GM21619 (cell line): ENCODE measurements around the gene LTBP3.

Experiments used
- ATAC-seq: cut with Tn5 transposase; IDR thresholded peaks from one replicate; pipeline ENCODE4 v1.9.1; 2021; ENCODE audit not compliant: unreplicated experiment

The LTBP3 gene

DNA sequence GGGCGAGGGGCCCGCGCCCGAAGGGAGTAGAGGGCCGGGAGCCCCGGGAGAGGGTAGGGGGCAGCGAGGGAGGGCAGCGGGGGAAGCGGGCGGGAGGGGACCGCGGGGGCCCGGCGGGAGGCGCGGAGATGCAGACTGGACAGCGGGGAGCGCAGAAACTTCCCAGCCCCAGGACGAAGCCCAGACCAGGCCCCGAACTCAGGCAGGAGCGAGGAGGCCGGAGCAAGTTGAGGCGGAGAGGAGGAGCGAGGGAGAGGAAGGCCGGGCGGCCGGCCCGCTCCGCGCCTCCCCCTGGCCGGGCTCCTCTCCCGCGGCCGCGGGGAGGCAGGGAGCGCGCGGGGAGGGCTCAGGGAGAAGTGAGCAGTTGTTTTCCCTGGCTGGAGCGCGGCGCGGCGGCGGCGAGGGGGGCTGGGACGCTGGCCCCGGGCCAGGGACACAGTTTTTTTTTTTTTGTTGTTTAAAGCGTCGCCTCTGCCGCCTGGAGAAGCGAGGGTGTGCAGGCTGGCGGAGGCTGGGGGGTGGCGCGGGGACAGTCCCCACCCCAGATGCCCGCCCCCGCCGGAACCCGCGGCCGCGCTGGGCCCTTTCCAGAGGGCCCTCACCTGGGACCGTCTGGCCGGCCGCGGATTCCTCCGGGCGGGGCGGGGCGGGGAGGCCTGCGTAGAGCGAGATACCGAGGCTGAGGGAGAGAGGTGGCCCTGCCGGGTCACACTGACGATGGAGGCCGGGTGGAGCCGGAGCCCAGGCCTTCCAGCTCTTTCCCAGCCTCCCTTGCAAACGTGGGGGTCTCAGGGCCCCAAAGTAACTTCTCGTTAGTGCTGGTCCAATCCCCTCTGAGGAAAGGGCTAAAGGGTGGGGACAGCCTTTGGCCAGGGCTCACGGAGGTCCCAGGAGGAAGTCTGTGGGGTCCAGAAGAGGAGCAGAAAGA is at the start of gene LTBP3:
Gene LTBP3 (minus strand): TSS at position 358 of the 928 bp plus-strand sequence. CDS start 400 bp downstream, outside the sequence.
- no peak for ATAC-seq

DNA sequence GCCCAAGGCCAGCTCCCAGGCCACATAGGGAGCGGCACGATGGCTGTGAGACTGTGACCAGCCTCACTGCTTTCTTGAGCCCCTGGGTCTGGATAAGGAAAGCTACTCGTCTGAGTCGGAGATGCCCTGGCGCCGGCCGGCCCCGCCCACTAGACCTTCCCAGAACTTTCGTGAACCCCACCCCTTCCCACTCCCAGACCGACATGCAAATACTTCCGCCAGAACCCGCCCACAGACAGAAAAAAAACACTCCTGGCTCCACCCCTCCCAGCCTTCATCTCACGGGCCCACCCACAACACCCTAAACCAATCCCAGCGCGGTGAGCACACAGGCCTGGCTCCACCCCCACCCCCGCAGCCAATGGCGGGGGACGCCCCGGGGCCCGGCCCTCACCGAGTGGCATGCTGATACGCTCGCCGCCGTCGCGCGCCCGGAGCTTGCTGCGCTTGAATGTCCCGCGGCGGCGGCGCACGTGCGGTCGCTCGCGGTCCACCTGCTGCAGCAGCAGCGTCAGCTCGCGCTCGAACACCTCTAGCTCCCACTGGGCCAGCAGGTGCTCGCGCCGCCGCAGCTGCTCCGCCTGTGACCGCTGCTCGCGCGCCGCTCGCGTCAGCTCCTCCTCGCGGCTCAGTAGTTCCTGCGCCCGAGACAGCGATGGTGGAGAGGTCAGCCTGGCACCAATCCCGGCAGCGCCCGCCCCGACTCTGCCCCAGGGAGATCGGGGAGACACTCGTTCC is 48.9 kb upstream of the LTBP3 start:
- no peak for ATAC-seq

DNA sequence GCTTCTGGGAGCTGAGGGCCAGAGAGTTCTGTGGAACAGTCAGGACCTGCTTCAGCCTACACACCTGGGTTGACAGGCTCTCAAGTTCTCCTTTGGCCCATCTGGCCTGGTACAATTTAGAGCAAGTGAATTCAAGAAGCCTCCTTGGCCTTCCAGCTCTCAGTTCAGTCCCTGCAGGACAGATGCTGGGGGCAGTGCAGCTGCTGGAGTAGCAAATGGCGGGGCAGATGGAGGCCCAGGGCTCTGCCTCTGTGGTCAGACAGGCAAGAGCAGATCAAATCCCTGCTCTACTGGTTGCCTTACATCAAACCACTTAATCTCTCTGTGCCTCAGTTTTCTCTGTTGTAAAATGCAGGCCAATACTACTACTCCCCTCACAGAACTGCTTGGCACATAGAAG is 46.1 kb upstream of the LTBP3 start:
- no peak for ATAC-seq

DNA sequence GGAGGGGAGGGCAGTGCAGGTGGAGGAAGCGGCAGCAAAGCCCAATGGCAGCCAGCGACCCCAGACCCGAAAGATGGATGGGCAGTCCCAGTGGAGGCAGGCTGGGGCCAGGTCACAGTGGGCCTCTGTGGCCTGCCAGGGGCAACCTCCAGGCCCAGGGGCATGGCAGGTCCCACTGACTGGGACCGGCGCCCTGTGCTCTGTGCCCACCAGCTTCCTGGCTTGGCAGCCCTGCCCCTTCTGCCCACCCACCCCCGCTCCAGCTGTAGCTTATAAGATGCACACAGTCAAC is 41.7 kb upstream of the LTBP3 start:
- ATAC-seq, result no peak

DNA sequence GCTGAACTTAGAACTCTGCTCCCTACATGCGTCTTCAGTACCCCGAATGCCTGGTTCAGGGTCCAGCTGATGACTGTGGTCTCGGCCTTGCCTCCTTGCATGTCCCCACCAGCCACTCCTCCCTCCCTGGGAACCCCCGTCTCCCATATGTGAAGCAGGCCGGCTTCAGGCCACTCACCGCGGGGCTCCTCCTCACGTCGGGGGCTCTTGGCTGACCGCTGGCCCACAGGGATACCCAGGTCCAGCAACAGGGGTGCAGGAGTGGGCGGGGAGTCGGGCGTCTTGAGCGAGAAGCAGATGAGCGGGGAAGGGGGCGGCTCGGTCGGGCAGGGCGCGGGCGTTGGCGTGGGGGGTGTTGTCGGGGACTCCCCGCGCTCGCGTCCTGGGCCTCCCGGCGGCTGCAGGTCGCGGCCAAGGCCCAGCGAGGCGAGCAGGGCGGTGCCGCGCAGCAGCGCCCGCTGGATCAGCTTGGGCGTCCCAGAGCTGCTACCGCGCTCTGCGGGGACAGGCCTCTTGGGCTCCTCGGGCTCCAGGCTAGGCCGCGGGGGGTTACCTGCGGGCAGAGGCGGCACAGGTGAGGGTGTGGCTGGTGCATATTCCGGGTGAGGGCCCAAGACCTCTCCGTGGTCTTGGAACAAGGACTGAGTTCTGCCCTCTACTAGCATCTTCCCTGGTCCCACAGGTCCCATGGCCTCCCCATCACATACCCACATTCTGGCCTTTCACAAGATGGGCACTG is 41.2 kb upstream of the LTBP3 start:
- no peak for ATAC-seq

DNA sequence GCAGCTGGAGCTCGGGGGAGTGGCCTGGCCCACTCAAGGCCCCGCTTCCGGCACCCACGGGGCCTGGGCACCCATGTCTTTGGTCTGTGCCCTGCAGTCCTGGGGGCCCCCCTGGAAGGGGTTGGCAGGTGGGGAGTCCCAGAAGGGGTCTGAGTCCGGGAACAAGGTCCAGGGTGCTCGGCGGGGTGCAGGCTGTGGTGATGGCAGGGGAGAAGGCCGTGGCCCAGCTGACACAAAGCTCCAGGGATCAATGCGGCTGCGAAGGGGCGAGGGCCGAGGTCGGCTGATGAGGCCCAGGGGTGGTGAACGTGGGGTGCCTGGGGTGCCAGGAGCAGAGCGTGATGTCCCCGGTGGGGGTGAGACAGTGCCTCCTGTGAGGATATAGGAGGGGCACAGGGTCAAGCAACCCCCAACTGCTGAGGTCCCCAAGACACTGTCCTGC is 40.1 kb upstream of the LTBP3 start:
- ATAC-seq, result no peak

DNA sequence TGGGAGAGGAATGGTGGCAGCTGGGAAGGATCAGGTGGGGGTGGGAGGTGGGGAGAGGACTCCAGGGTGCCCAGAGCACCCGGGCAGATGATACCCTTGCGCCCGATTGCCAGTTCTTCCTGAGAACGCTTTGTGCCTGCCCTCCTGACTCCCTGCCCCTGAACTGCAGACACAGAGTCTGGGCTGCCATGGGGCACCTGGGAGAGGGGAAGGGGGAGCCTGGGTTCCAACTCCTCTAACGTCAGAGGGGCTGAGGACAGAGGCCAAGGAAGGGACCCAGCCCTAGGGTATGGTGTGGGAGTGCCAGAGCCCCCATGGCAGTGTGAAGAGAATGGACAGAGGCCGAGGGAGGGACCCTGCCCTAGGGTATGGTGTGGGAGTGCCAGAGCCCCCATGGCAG is 38.4 kb upstream of the LTBP3 start:
- ATAC-seq, result no peak

DNA sequence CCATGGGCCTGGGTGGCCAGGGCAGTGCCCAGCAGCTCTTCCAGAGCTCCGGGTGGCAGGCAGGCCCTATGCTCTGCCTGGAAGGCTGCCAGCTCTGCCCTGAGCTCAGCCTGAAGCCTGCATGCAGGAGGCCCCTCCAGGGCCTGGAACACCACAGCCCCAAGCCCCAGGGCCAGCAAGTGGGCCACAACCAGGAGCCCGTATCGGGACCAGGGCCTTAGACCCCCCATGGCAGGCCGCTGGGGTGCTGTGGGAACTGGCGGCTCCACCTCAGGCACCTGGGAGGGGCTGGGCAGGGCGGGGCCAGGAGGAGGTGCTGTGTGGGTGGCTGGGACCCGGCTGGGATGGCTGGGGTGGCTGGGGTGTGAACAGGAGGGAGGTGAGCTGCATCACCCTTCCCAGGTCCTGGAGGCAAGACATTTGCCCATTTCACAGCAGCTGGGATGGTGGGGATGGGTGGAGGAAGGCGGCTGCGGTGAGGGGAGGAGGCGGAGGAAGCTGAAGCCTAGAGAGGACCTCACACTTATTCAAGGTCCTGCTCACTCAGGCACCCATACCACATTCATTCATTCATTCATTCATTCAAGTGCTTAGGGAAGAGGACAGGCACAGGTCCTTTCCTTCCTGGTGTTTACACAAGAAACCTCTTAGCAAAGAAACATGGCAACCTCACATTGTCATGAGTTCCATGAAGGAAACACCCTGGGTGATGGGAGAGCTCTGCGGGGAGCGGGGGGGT is 37.6 kb upstream of the LTBP3 start, which contains the start of gene KCNK7:
Gene KCNK7 (minus strand): TSS at position 258 of the 739 bp plus-strand sequence. CDS start 28 bp downstream, at position 230.
- no peak for ATAC-seq

DNA sequence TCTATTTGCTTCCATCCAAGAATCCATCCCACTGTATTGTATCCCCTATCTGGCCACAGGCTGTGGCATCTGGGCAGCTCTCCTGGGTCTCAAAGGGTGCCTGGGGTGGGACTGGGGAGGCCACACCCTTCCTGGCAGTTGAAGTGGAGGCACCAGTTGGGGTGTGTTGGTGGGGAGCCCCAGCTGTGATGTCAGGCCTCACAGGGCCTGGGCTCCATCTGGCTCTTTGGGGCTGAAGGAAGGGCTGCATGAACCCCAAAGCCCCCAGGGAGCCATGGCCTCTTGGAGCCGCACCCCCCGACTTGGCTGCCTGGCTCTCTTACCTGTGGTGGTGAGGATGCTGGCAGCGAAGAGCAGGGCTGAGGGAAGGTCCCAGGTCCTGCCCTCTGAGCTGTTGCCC is 37.0 kb upstream of the LTBP3 start:
- ATAC-seq, result no peak

DNA sequence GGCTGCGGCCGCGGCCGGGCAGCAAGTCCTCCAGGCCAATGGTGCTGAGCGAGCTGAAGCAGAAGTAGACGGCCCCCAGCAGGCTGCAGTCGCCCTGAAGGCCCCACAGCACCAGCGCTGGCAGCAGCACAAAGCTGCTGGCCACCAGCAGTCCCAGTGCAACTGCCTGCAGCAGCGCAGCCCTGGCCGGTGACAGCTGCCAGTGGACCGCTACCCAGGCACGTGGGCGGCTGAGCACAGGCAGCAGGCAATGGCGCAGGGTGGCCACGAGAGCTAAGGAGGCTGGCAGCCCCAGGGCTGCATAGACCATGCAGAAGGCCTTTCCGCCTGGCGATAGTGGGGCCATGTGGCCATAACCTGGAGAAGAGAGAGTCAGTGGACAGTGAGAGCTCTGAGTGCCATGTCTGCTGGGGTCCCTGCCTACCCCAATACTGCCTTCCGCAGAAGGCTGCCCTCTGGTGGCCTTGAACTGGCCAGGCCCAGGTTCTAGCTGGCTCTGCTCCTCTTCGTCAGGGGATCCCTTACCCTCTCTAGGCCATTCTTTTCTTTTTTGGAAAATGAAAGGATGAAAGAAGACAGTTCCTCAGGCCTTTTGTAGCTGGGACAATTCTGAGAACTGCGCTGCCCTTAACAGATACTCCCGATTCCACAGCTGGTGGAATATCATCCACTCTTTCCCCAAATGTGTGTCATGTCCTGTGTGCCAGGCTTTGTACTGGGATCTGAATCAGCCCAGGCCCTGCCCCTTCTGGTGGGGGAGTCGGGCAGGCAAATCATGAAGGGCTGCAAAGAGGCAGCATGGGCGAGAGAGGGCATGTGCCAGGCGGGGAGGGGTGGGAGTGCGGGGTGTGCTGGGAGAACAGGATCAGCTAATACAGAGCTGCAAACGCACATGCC is 35.6 kb upstream of the LTBP3 start:
- ATAC-seq, result no peak

DNA sequence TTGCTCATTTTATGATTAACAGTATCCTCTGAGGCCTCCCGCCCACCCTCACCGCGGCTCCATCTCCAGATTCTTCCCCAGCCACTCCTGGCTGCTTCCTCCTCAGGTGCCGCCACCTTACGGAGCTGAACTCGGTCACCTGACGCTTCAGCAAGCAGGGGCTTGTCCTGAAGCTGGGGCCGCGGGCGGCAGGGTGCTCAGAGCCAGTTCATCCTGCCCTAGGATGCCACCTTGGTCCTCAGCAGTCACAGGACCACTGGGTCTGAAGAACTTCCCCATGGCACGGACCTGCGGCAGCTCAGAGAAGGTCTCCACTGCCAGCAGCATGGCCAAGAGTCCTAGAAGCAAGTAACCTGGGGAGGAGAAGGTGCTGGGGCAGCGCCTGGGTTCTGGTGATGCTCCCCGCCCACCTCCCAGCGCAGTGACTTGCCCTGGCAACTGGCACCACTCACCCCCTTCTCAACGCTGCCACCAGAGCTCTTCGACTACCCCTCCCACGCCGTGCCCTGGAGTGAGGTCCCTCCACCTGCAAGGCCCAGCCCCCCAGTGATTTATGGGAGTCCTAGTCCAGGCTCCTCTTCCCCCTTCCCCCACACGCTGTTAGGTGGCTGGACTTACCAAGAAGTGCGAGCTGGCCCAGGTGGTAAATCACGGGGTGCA is 34.8 kb upstream of the LTBP3 start:
- no peak for ATAC-seq

DNA sequence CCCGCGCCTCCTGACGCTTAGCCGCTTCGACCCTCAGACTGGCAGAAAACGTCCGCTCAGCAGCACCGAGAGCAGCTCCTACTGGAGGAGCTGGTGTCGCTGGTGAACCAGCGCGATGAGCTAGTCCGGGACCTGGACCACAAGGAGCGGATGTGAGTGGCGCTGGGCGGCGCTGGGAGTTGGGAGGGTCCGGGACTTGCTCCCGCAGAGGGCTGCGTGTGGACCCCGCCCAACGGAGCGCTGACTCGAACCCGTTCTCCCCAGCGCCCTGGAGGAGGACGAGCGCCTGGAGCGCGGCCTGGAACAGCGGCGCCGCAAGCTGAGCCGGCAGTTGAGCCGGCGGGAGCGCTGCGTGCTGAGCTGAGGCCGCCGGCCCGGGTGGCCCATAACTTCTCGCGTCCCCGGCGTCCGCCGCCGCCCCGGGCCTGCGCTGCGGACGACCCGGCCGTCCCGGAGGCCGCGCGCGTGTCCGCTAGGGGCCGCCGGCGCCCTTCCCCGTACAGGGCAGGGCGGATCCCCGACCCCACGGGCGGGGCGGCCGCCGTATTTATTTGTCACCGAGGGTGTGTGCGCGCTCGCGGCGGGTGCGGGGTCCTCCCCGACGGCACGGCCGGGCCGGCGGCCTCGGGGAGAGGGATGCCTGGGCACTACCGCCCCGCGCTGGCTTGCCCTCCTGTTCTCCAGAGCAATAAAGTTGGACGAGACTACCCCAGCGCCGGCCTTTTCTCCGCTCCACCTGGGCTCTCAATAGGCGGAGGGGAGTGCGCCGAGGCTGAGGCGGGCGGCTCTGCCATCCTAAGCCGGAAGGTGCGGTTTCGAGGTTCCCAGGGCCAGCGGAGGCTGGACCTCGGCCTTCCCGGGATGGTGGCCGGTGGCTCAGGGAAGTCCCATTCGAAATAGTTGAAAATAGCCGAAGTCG is 34.0 kb upstream of the LTBP3 start:
- ATAC-seq, result no peak

DNA sequence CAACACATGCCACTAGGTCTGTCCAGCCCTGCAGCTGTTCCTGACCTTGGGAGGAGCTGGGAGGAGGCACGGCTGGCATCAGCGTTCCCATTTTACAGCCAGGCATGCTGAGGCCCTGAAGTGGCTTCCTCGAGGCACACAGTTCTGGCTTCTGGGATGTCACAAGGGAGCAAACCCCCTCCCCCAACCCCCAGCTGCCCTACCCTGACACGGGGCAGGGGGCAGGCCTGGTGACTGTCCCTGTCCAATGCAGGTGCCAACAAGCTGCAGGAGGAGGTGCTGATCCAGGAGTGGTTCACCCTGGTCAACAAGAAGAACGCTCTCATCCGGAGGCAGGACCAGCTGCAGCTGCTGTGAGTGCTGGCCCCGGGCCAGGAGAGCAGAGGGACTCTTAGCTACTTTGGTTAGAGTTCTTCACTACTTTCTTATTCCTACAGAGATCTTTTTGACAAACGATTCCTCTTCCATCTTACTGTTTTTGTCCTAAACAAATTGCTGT is 32.1 kb upstream of the LTBP3 start:
- ATAC-seq, result no peak

DNA sequence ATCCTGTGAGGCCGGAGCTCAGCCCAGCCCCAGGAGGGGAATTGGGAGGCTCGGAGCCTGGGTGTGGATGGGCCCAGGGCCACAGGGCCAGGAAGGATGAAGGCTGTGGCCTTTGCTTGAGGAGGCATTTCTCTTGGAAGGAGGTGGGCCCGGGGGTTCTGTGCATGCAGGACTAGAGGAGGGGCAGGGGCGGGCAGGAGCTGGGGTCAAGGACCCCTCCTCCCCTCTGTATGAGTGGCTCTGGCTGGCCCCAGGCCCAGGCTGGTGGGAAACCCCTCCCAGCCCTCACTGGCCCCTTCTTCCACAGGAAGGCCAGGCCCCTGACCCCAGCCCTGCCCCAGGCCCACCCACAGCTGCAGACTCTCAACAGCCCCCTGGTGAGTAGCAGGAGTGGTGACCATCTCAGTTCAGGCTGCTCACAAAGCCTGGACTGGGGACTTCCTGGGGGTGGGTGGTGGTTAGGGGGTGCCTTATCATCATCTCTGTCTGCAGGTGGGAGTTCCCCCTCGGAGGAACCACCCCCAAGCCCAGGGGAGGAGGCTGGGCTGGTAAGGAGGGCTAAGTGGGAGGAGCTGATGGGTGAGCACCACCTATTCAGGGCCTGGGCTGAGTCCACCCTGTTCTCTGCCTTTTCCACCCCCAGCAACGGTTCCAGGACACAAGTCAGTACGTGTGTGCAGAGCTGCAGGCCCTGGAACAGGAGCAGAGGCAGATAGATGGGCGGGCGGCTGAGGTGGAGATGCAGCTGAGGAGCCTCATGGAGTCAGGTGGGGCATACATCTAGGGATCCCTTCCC is 31.5 kb upstream of the LTBP3 start:
- ATAC-seq, result no peak

DNA sequence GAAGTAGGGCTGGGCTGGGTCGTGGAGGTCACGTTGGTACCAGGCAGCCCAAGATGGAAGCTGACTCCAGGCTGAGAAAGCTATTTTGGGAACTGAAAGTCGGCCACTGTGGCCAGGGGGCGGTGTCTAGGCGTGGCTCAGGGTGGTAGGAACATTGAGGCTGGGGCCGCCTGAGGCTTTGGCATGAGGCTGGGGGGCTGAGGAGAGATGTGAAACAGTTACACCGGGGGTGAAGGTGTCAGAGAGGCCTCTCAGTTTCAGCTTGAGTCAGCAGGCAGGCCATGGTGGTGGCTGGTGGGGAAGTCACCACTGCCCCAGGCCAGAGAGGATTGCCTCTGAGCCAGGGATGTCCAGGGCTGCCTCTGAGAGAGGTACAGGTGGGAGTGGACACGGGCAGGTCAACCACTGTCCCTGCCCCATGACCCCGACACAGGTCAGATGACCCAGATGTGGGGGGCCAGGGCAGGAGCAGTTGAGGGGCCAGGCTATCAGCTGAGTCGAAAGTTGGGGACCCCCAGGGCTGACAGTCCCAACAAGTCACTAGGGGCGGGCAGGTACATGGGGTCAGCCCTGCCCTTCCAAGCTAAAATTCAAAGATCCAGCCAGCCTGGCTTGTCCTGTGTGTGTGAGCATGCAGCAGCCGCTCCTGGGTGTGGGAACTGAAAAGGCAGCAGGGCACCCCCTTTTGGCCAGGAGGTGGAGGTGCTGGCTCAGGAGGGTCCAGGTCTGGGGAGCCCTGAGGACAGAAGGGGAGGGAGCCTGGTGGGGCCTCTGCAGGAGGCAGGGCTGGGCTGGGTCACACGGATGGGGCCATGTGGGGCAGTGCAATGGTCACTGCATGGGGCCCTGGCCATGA is 30.3 kb upstream of the LTBP3 start:
- ATAC-seq, result peak; percentile 76

DNA sequence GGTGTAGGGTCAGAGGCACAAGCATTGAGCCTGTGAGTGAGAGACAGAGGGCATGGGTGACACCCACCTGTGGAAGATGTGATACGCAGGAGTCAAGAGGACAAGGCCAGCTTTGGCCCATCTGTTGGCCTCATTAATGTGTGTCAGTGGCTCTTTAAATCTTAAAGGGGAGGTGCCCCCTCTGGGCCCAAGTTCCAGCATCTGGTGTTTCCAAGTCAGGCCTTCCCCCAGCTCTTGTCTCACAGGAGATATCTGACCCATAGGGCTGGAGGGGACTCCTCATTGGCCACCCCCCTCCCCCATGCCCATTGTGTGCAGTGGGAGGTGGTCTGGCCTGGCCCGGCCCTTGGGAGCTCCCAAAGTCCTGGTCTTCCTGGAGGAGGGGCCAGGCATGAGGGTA is 28.5 kb upstream of the LTBP3 start:
- ATAC-seq, result no peak
